Trophoblast cell (in vitro differentiated cells and primary cell): ENCODE measurements around the gene PLPP1.
A peak's percentile ranks its signal among the peaks of the same experiment; 100 is the strongest.

Source experiments
- DNase-seq, 2 donors: peaks; one replicate each; pipeline ENCODE4 v3.0.0-alpha.2; 2016
- H2AFZ ChIP-seq: 2 replicates; pipeline ENCODE4 v1.6.1; 2013; ENCODE audit warnings: low read length, moderate library complexity, mild to moderate bottlenecking; ENCODE audit not compliant: insufficient read depth, poor library complexity
- H2AK5ac ChIP-seq: 2 replicates; pipeline ENCODE4 v1.6.1; 2013; ENCODE audit warnings: mild to moderate bottlenecking, low read length
- H2BK120ac ChIP-seq: 2 replicates; pipeline ENCODE4 v1.6.1; 2013; ENCODE audit warnings: low read length, mild to moderate bottlenecking, moderate library complexity; ENCODE audit not compliant: insufficient read depth, poor library complexity
- H2BK12ac ChIP-seq: 2 replicates; pipeline ENCODE4 v1.6.1; 2013; ENCODE audit warnings: mild to moderate bottlenecking, low read length, moderate library complexity
- H2BK5ac ChIP-seq: 2 replicates; pipeline ENCODE4 v1.6.1; 2013; ENCODE audit warnings: low read length, low read depth, moderate library complexity, mild to moderate bottlenecking; ENCODE audit not compliant: poor library complexity
- H3K14ac ChIP-seq: 2 replicates; pipeline ENCODE4 v1.6.1; 2013; ENCODE audit warnings: mild to moderate bottlenecking, low read length
- H3K18ac ChIP-seq: 2 replicates; pipeline ENCODE4 v1.6.1; 2013; ENCODE audit warnings: mild to moderate bottlenecking, low read length
- H3K23ac ChIP-seq: 2 replicates; pipeline ENCODE4 v1.6.1; 2013; ENCODE audit warnings: low read length
- H3K27ac ChIP-seq: 2 replicates; pipeline ENCODE4 v1.5.1; 2013; ENCODE audit warnings: low read depth, mild to moderate bottlenecking, inconsistent platforms, low read length, moderate library complexity
- H3K27me3 ChIP-seq: 2 replicates; pipeline ENCODE4 v1.6.1; 2013; ENCODE audit warnings: inconsistent platforms, mild to moderate bottlenecking, low read length, moderate library complexity; ENCODE audit not compliant: insufficient read depth
- H3K36me3 ChIP-seq, 2 experiments: 1 replicate in 1 of 2; 2 replicates in 1 of 2; pipeline ENCODE4 v1.6.1; 2013; ENCODE audit warnings: low read length in 2 of 2, mild to moderate bottlenecking in 2 of 2, moderate library complexity in 1 of 2; ENCODE audit not compliant: insufficient read depth in 2 of 2, control insufficient read depth in 1 of 2
- H3K4ac ChIP-seq: 2 replicates; pipeline ENCODE4 v1.6.1; 2013; ENCODE audit warnings: low read depth, mild to moderate bottlenecking, low read length, moderate library complexity
- H3K4me1 ChIP-seq, 2 experiments: 1 replicate in 1 of 2; 2 replicates in 1 of 2; pipeline ENCODE4 v1.6.1; 2013; ENCODE audit warnings: low read length in 2 of 2, mild to moderate bottlenecking in 2 of 2, moderate library complexity in 1 of 2; ENCODE audit not compliant: insufficient read depth in 2 of 2, control insufficient read depth in 1 of 2
- H3K4me2 ChIP-seq: 2 replicates; pipeline ENCODE4 v1.6.1; 2013; ENCODE audit warnings: inconsistent platforms, mild to moderate bottlenecking, low read length, moderate library complexity
- H3K4me3 ChIP-seq: 2 replicates; pipeline ENCODE4 v1.5.1; 2013; ENCODE audit warnings: mild to moderate bottlenecking, low read depth, low read length, inconsistent platforms
- H3K79me1 ChIP-seq: one replicate; pipeline ENCODE4 v1.6.1; 2013; ENCODE audit warnings: low read length
- H3K79me2 ChIP-seq: 2 replicates; pipeline ENCODE4 v1.6.1; 2013; ENCODE audit warnings: low read length, mild to moderate bottlenecking; ENCODE audit not compliant: control insufficient read depth, insufficient read depth, poor library complexity
- H3K9ac ChIP-seq: 2 replicates; pipeline ENCODE4 v1.6.1; 2013; ENCODE audit warnings: mild to moderate bottlenecking, low read length
- H3K9me3 ChIP-seq: 2 replicates; pipeline ENCODE4 v1.6.1; 2013; ENCODE audit warnings: low read depth, mild to moderate bottlenecking, control low read depth, inconsistent platforms, low read length; ENCODE audit not compliant: insufficient read depth
- H4K12ac ChIP-seq: 2 replicates; pipeline ENCODE4 v1.6.1; 2013; ENCODE audit warnings: low read depth, mild to moderate bottlenecking, low read length, moderate library complexity
- H4K8ac ChIP-seq: 2 replicates; pipeline ENCODE4 v1.6.1; 2013; ENCODE audit warnings: low read depth, mild to moderate bottlenecking, low read length, moderate library complexity
- H4K91ac ChIP-seq: one replicate; pipeline ENCODE4 v1.6.1; 2013; ENCODE audit warnings: low read depth, mild to moderate bottlenecking, low read length, moderate library complexity
- WGBS: extraction: QIAGEN DNeasy Blood & Tissue Kit; methylation state at CpG from one replicate; pipeline ENCODE4 v1.1.7; 2013; ENCODE audit warnings: missing lambda C conversion rate; ENCODE audit not compliant: insufficient read length, insufficient coverage; ENCODE audit errors: extremely low coverage; 5-methylcytosine and 5-hydroxymethylcytosine counted together

The PLPP1 gene

DNA sequence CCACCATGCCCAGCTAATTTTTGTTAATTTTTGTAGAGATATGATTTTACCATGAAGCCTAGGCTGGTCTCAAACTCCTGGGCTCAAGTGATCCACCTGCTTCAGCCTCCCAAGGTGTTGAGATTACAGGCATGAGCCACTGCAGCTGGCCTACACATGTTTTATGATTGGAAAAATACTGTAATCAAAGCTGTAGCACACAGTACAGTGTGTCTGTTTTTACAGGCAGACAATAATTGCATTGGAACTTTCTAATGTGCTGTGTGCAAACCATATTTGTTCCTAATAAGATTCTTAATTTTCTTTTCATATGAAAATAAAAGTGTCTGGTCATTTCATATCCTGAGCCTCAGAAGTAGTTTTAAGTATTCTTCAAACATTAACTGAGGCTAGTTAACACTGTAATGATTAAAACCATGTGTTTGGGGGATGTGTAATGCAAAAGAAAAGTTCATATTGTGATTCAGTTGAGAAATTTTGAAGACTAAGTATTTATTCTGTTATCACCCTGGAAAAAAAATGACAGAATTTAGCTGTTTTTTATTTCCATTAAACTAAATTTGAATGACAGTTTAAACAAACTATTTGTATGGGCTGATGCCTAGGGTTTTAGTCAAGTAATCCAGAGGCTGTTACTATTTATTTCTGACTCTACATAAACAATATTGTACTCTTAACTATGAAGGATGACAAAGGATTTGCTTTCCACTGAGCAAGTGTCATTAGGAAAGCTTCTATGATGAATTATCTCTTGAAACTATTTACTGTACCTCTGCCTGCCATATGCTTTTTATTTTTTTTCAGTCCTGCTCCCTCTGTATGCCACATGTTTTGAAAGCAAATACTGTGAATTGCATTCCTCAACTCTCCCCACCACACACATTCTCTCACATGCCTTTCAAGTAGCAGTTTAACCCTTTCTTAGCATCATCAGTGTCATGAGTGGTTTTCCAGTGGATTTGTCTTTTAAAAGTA lies 115.5 kb downstream of the PLPP1 start:
- peaks cover 2% of the 10 kb centered on the region for H3K79me1 ChIP-seq
- H2BK12ac ChIP-seq, result no peak overlapping the region
- no peaks in the 10 kb centered on the region for H3K27me3 ChIP-seq
- H3K4ac ChIP-seq, result no peak overlapping the region
- H2AK5ac ChIP-seq, result peak overlapping the region; percentile 46
- peaks cover 11 to 24% of the 10 kb centered on the region in 2 experiments for H3K36me3 ChIP-seq
- H2BK120ac ChIP-seq, result no peak overlapping the region
- peaks cover 2 to 5% of the 10 kb centered on the region in 2 experiments for H3K4me1 ChIP-seq
- H4K91ac ChIP-seq, result no peak overlapping the region
- no peak overlapping the region for H3K14ac ChIP-seq
- no peak overlapping the region for H3K9ac ChIP-seq
- no peak overlapping the region for H3K4me2 ChIP-seq
- peak overlapping the region; percentile 38 for H4K8ac ChIP-seq
- no peak overlapping the region for H2AFZ ChIP-seq
- no peak overlapping the region for H3K27ac ChIP-seq
- no peaks in the 10 kb centered on the region for H3K9me3 ChIP-seq
- no peak overlapping the region for H4K12ac ChIP-seq
- H3K18ac ChIP-seq, result no peak overlapping the region
- no peak for DNase-seq
- no peak overlapping the region for H2BK5ac ChIP-seq
- H3K23ac ChIP-seq, result no peak overlapping the region
- H3K79me2 ChIP-seq, result no peaks in the 10 kb centered on the region
- H3K4me3 ChIP-seq, result no peak overlapping the region

DNA sequence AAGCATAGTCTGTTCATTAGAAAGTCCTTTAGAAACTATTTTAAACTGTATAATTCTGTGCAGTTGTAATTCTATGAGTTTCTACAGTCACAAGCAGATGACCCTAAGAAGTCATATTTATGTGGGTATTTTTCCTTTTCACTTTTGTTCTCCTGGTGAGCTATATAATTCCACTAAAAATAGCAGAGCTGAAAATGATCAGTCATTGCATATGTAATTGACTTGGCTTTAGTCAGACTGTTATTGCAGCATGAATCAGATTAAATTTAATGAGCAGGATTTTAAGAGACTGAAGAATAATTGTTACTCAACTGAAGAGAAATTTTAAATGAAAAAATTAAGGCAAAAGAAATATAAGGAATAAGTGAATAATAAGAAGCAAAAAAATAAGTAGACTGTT lies 118.5 kb downstream of the PLPP1 start:
- Histone ChIP-seq H2BK120ac (no peak overlapping the region), H3K23ac (no peak overlapping the region), H3K9me3 (no peaks in the 10 kb centered on the region), H4K12ac (no peak overlapping the region), H3K4me1 (peaks cover 2 to 5% of the 10 kb centered on the region in 2 experiments), H2AK5ac (no peak overlapping the region), H3K4me3 (no peak overlapping the region), H2BK5ac (no peak overlapping the region), H3K4ac (no peak overlapping the region), H3K27me3 (no peaks in the 10 kb centered on the region), H2AFZ (no peak overlapping the region), H2BK12ac (no peak overlapping the region), H3K36me3 (peaks cover 3 to 8% of the 10 kb centered on the region in 2 experiments), H3K14ac (no peak overlapping the region), H4K8ac (no peak overlapping the region), H3K18ac (no peak overlapping the region), H3K79me2 (no peaks in the 10 kb centered on the region), H3K4me2 (no peak overlapping the region), H3K79me1 (peaks cover 2% of the 10 kb centered on the region), H3K27ac (no peak overlapping the region), H3K9ac (no peak overlapping the region), H4K91ac (no peak overlapping the region)
- no peak for DNase-seq

DNA sequence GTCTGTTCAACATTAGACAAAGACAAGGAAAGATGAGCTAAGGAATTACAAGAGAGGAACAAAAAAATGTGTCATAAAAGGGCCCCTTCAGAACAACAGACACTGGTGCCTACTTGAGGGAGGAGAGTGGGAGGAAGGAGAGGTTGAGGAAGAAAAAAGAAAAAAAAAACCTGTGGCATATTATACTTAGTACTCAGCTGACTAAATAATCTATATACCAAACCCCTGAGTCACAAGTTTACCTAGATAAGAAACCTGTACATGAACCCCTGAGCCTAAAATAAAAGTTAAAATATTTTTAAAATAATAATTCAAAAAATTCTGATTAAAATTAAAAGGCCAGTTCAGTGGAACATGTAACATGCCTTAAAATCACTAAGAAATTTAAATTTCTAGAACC lies 119.7 kb downstream of the PLPP1 start:
- Histone ChIP-seq H3K18ac (no peak overlapping the region), H3K23ac (no peak overlapping the region), H3K4me2 (no peak overlapping the region), H3K9ac (no peak overlapping the region), H3K9me3 (no peaks in the 10 kb centered on the region), H3K4ac (no peak overlapping the region), H3K4me1 (peaks cover 0 to 4% of the 10 kb centered on the region in 2 experiments), H3K36me3 (peaks cover 3% of the 10 kb centered on the region in 2 experiments), H4K8ac (no peak overlapping the region), H3K14ac (no peak overlapping the region), H3K27ac (no peak overlapping the region), H2BK120ac (no peak overlapping the region), H3K79me2 (no peaks in the 10 kb centered on the region), H2AK5ac (no peak overlapping the region), H3K4me3 (no peak overlapping the region), H3K79me1 (peaks cover 2% of the 10 kb centered on the region), H4K91ac (no peak overlapping the region), H3K27me3 (no peaks in the 10 kb centered on the region), H4K12ac (no peak overlapping the region), H2AFZ (no peak overlapping the region), H2BK12ac (no peak overlapping the region), H2BK5ac (no peak overlapping the region)
- DNase-seq, result peak in 1 of 2 donors; percentile 61

GRCh38 chr5:55413644-55414043 lies 121.1 kb downstream of the PLPP1 start:
- Histone ChIP-seq H3K4me1 (no peaks in the 10 kb centered on the region), H3K14ac (no peak overlapping the region), H3K18ac (no peak overlapping the region), H2BK120ac (no peak overlapping the region), H3K9me3 (no peaks in the 10 kb centered on the region), H2AFZ (no peak overlapping the region), H2BK5ac (no peak overlapping the region), H3K27me3 (no peaks in the 10 kb centered on the region), H4K91ac (no peak overlapping the region), H3K27ac (no peak overlapping the region), H3K79me1 (no peaks in the 10 kb centered on the region), H2AK5ac (no peak overlapping the region), H2BK12ac (no peak overlapping the region), H3K9ac (no peak overlapping the region), H4K12ac (no peak overlapping the region), H4K8ac (no peak overlapping the region), H3K79me2 (no peaks in the 10 kb centered on the region), H3K36me3 (peaks cover 0 to under 1% of the 10 kb centered on the region in 2 experiments), H3K4me3 (no peak overlapping the region), H3K23ac (no peak overlapping the region), H3K4me2 (no peak overlapping the region), H3K4ac (no peak overlapping the region)
- no CpG with 5 or more reads among the region's 2 CpGs for WGBS
- DNase-seq, result no peak
